DMS79 (cell line): ENCODE data around the gene GRSF1.
A peak's percentile ranks its signal among the peaks of the same experiment; 100 is the strongest.
"Not testable (repeated sequence)": the region's sequence is repeated elsewhere in the genome, so short reads cannot be mapped to it uniquely, and the experiment has no call there.

ENCODE experiments used
- DNase-seq: peaks from one replicate; lab custom pipeline; 2025; lab: John Stamatoyannopoulos, UW

Gene GRSF1

DNA sequence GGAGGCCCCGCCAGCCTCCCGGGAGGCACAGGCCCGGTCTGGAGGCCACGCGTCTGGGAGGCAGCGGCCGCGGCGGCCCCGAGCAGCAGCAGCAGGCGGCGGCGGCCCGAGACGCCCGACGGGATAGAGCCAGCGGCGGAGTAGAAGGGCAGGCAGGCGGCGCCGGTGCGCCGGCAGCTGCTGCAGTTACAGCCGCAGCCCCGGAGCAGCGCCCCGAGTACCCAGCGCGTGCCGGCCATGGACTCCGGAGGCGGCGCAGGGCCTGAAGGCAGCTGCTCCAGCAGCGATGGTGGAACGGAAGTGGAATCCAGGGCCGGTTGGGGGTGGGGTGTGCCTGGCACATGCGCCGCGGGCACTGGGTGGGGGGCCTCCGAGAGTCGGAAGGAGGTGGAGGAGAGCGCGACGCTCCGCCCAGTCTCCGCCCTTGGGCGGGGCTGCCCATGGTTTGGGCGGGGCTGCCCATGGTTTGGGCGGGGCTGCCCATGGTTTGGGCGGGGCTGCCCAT is at the start of gene GRSF1:
Gene GRSF1, minus strand, starts transcription at position 302 of the 505 bp plus-strand sequence. Its CDS starts 63 bp downstream, at position 239.
- peak; percentile 50 for DNase-seq

- no peak for DNase-seq
Measured at GRCh38 chr4:70885174-70885573, 45.5 kb upstream of the GRSF1 start.

GRCh38 chr4:70880739-70881138 is 41.0 kb upstream of the GRSF1 start:
- no peak for DNase-seq

DNA sequence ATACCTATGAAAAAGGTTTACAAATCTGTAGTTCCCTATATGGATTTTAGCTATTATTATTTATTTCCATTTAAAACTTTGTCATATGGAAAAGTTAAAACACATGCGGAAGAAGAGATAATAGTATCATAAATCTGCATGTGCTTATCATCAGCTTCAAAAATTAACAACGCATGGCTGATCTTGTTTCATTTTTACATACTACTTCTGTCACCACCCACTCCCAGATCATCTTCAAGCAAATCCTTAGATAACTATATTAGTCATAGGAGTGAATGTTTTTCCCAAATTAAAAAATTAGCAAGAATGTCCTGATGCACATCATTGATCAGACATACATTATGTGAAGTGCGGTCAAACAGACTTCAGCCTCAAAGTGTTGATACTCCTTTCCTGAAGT is 37.9 kb upstream of the GRSF1 start:
- DNase-seq = no peak

- DNase-seq = no peak
Measured at GRCh38 chr4:70874268-70875156, 34.8 kb upstream of the GRSF1 start.

GRCh38 chr4:70873216-70873615 is 33.5 kb upstream of the GRSF1 start:
- no peak for DNase-seq

GRCh38 chr4:70868778-70869177 is 29.1 kb upstream of the GRSF1 start:
- no peak for DNase-seq

- DNase-seq = no peak
Measured at GRCh38 chr4:70863099-70863790, 23.6 kb upstream of the GRSF1 start.

DNA sequence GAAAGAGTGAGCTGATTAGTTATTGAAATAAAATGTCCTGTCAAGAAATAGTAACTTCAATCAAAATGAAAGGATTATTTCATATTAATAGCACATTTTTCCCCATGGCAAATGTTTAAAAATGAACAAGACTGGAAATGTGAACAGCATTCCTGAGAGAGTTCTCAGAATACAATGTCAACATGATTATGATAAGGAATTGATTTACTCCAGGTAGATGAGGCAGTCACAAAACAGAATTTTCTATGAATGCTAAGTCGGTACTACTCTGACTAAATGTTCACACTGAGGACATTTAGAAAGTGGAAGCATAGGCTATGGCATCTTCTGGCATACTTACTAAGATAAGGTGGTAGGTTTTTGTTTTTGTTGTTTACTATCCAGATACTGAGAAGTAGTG is 19.4 kb upstream of the GRSF1 start:
- DNase-seq = no peak

GRCh38 chr4:70858454-70858853 is 18.8 kb upstream of the GRSF1 start:
- DNase-seq = no peak

DNA sequence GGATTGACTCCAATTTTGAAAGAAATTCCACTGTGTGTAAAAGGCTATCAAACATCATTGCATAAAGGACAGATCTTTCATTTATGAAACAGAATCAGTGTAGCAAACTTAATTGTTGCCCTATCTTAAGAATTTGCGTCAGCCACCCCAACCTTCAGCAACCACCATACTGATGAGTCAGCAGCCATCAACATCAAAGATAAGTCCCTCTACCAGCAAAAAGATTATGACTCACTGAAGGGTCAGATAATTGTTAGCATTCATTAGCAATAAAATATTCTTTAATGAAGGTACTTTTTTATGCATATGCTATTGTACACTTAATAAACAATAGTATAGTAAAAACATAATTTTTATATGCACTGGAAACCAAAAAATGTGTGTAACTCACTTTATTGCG is 15.8 kb upstream of the GRSF1 start:
- DNase-seq = no peak

DNA sequence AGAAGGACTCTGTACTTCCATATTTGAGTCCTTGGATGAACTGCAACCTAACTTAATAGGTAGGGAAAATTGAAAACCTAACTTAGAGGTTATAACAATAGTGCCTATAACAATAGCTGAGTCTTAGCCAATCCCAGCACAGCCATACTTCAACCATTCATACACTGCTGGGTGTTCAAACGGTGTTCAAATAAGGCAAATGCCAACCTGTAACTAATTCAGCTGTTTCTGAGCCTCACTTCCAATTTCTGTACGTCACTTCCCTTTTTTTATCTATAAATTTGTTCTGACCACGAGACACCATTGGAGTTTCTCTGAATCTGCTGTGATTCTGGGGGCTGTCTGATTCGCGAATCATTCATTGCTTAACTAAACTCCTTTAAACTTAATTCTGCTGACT is 9.6 kb upstream of the GRSF1 start:
- DNase-seq = no peak

GRCh38 chr4:70844180-70844579 is 4.5 kb upstream of the GRSF1 start:
- no peak for DNase-seq

- DNase-seq = no peak
Measured at GRCh38 chr4:70842761-70843435, 3.2 kb upstream of the GRSF1 start.

DNA sequence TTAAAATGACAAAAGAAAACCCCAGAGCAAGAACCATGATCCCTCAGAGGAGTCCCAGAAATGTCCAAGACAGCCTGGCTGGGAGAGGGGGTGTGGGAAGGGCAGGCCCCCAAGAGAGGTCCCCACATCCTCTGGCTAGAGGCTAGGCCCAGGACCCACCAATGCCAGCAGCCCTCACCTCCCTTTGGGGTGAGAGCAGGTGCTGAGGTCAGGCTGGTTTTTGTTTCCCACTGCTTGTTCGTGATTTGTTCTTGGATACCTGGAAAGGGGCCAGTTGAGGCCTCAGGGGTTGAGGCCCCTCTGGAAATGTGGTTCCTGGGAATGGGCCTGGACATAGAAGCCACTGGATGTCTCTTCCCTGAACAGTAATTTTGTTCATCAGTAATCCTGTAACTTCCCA is 2.3 kb upstream of the GRSF1 start:
- DNase-seq = no peak

GRCh38 chr4:70841211-70841610 is 1.5 kb upstream of the GRSF1 start:
- DNase-seq = no peak

DNA sequence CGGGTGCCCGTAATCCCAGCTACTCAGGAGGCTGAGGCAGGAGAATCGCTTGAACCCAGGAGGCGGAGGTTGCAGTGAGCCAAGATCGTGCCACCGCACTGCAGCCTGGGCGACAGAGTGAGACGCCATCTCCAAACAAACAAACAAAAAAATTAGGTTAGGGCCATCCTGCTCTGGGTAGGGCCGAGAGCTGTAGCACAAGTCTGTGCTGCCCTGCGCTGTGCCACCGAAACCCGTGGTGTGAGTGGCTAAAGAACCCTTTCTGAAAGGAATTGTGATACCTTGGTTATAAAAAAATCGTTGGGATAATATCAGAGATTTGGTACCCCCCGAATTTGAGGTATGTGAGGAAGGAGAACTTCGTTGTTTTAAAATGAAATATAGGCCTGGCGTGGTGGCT is 941 bp upstream of the GRSF1 start:
- DNase-seq = not testable (repeated sequence)

- not testable (repeated sequence) for DNase-seq
Measured at GRCh38 chr4:70840137-70840536, 447 bp upstream of the GRSF1 start.

DNA sequence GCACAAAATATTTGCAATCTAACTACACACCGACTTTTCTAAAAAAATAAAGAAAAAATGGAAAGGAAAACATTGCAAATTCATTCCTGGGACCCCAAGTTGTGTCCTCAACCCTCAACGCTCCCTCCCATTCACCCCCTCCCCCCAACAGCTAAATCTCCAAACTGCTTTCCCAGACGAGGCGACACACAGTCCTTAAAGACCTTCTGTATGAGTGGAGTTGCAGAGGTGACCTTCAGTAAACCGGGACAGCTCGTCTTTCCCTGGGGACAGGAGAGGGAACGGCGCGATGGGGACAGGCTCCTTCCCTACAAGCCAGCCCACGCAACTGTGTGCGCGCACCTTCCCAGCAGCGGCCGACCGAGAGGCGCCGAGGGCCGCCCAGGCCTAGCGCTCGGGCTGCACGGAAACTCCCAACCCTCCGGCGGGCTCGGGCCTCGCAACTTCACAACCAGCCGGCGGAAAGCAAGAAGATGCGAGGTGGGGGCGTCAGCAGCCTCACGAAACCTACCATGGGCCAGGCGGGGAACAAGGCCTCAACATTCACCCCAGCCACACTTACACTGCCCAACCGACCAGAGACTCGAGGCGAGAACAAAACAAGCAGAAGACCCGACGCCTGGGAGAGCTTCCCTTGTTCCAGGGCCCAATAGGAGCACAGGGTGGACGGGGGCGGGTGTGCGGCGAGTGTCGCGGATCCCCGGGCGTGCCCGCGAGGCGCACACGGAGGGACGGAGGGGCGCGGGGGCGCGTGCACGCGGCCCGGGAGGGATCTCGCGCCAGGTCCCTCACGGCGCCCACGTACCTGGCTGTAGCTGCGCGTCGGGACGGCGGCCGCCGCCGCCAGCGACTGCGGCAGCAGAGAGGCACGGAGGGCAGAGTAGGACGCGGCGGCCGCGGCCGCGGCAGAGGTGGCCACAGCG is 763 bp downstream of the GRSF1 start:
- no peak for DNase-seq

- DNase-seq = no peak
Measured at GRCh38 chr4:70838204-70838603, 1.5 kb downstream of the GRSF1 start.

DNA sequence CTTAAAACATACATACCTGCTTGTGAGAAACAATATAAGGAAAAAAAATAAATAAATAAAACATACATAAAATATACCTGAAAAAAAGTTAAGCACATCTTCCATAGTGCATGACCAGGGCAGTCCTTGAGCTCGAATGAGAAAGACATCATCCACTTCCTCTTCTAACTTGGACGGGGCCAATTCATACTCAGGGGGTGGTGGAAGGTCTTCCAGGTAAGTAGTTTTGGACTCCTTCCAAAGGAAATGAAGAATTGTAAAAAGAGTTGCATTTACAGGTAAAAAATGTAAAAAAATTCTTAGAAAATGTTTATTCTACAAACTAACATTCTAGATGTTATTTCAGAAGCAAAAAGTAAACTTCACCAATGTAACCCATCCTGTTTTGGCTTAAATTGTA is 3.6 kb downstream of the GRSF1 start:
- DNase-seq = no peak

DNA sequence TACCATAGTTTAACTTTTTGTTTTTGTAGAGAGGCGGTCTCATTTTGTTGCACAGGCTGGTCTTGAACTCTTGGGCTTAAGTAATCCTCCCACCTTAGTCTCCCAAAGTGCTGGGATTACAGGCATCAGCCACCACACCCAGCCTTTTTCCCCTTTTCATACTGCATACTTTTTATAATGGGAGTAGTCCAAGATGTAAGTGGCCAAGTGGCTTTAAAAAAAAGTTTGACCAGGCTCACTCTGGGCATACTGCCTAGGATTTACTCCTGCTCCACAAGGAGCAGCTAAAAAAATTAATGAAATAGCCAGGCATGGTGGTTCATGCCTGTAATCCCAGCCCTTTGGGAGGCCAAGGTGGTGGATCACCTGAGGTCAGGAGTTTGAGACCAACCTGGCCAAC is 6.0 kb downstream of the GRSF1 start:
- no peak for DNase-seq
